ENCODE data around the gene GPC5.
"Not testable (repeated sequence)": the region's sequence is repeated elsewhere in the genome, so short reads cannot be mapped to it uniquely, and the experiment has no call there.

The GPC5 gene

GRCh38 chr13:92829930-92830329 is 1431.5 kb downstream of the GPC5 start:
- no peak for DNase-seq

DNA sequence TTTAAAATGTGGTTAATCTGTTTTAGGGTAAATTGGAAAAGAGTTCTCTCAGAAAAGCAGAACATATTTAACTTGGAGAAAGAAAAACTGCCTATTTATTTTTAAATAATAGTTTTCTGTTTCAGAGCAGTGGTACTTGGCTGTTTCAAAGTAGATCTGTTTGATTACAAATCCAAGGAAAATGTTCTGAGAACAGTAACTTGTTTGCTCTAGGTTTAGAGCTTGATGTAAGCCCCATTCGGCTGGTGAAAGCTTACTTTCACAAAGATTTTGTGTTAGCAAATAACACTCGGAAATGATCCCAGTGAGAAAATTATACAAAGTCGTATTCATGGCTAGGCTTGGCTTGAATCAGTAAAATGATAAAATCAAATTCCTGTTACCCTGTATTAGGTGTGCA is 1432.4 kb downstream of the GPC5 start:
- DNase-seq: no peak

DNA sequence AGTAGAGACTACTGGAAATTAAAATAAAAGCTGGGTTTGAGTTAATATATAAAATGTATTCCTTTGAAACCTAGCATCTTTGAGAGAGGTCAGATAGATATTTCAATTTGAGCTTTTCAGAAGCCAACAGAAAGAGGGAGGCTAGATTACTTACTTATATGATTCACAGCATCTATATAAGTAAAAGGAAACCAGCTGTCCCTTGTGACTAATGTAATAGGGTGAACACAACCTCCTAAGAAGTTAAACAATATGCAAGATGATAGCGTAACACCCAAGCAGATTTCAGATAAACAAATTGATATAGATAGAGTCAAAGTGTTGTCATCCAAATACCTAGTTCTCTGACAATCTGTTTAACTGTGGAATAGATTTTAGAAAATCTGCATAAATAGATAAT is 1434.7 kb downstream of the GPC5 start:
- no peak for DNase-seq

GRCh38 chr13:92836171-92836570 is 1437.8 kb downstream of the GPC5 start:
- no peak for DNase-seq

- no peak for DNase-seq
Observed at GRCh38 chr13:92838786-92839185, 1440.4 kb downstream of the GPC5 start.

GRCh38 chr13:92842145-92842544 is 1443.7 kb downstream of the GPC5 start:
- DNase-seq: no peak

DNA sequence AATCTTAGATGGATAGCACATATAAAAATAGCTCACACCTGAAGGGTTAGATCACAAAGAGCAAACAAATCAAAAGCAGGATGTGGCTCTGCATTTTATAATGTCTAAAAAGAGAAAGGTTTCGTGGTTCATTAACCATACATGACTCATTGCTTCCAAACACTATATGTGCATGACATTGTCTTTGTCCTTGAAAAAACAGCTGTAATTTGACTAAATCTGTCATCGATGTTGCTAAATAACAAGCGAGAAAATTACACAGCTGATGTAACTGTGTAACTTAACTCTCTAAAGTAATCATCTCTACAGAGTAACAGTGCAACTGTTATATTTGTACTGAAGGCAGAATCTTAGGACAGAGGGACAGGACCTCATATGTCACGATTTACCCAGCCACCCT is 1445.1 kb downstream of the GPC5 start:
- DNase-seq: no peak

DNA sequence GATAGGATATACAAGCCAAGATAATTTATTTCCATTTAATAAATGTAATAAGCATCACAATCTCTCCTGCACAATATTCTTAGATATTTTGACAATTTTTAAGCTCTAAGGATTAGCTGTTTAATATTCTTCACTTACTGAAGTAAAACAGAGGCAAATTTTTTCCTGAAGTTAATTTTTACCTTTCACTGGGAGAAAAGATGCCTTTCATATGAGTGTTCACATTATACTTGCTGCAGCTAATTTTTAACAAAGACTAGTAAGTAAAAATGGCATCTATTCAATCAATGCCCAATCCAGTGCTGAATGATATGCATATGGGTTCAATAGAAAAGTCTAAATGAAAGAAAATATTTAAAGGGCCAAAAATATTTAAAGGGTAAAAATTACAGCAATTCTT is 1451.0 kb downstream of the GPC5 start:
- DNase-seq: no peak

GRCh38 chr13:92864584-92865284 is 1466.3 kb downstream of the GPC5 start:
- no peak for DNase-seq

DNA sequence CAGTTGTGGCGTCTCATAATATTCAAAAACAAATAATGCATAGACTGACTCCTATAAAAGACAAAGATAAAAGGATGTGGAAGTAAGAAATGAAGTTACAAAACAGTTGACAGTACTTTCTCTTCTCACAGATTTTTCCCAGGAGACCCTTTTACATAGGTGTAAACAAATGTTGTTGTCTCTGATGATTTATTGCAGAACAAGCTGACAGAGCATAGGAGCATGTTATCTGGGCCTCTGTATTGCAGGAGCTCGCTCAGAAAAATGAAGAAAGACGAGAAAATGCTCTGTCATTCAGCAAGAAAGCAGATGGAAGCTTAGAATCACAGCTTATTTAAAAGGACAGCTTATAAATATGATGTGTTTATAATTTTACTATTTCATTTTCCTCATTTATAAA is 1474.6 kb downstream of the GPC5 start:
- DNase-seq: no peak

DNA sequence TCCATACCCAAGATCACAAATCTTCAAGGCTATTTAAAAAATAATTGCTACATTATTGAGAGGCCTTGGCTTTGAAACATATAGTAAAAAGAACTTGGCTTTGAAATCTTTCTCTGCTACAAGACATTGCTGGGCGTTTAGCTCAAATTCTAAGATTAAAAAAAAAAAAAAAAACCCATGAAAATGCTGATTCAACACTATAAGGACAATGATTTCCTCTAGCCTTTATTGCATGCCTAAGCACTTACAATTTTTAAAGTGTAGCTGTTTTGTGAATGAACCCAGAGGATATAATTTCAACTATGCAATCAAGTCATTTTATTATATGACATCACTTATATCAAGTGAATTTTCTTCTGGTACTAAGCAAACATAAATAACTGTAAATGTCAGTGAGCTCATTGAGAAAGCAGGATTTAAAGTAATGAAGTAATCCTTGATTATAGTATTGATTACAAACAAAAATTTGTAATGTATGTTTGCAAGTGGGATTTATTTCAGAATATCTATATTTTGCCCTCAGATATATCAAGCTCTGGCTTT is 1488.2 kb downstream of the GPC5 start:
- no peak for DNase-seq

DNA sequence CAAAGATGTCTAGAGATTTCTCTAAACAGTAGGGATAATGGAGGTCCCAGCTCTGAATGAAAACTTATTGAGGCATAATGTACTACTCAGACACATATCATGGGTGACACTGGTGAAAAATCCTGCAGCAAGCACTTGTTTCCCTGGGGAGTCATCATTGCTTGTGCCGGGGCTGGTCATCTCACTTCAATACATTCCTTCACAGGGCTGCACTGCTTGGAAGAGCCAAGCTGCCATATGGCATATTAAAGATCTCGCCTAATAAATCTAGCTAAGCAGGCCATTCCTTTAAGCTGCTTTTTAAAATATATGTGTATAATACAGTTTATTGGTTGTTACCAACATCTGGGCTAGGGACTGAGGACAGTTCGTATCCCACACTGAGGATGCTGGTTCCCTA is 1496.0 kb downstream of the GPC5 start:
- no peak for DNase-seq

DNA sequence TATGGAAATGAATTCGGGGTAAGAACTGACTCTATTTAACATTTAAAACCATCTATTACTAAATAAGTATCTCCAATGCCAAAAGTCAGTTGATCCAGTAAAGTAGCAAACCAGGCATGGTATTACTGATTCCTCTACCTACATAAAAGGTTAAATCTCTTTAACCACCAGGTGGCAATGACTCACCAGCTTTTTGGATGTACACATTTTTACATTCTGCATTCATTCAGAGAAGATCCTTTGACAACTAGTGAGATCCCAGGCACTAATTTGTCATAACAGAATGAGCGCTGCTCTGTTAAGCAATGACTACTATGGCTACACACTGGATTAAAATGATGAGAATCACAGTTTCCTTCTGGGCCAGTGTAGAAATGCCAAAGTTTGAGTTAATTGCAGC is 1498.4 kb downstream of the GPC5 start:
- no peak for DNase-seq

GRCh38 chr13:92898946-92899345 is 1500.5 kb downstream of the GPC5 start:
- DNase-seq: not testable (repeated sequence)

GRCh38 chr13:92900446-92900845 is 1502.0 kb downstream of the GPC5 start:
- DNase-seq: no peak

DNA sequence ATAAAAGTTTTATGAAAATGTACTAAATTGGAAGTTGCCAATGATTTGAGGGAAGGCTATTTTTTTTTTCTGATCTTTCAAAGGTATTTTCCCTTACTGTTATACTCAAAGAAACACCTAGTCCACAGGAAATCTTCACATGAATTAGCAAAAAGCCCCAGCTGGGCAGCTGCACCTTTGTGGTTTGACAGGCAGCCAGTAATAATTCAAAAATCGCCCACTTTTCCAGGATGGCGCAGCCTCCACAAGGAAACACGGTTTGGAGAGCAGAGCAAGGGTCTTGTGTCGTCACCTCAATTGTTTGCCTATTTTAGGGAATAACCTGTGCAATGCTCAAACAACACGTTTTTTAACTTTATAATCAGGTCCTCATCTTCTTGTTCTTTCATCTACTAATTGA is 1503.3 kb downstream of the GPC5 start:
- no peak for DNase-seq

DNA sequence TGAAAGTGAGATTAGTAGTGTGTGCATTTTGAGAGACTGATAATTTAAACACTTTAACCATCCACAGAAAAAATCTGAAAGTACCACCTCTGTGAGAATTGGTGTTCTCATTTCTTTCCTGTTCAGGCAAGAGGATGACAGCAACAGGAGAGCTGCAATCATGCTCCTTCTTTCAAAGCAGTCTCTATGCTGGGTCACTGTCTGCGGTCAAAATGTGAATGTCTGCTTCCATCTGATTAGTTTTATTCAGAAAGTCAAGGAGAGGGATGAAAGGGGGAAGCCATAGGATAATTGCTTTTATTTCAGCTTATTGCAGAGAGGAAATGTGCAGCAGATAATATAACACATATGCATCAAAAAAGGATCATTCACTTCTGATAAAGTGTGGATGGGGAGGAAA is 1514.2 kb downstream of the GPC5 start:
- DNase-seq: no peak

- no peak for DNase-seq
Observed at GRCh38 chr13:92913840-92914239, 1515.4 kb downstream of the GPC5 start.
